ENCODE measurements around the gene TAS2R46.

TAS2R46 gene

GRCh38 chr12:11085419-11085818 lies 23.3 kb upstream of the TAS2R46 start:
- no peak overlapping the region for H3K4me3 ChIP-seq (ENCODE audit: low read depth, low read length)
- TF ChIP-seq CTCF (IDR thresholded peaks at IDR 0.05; ENCODE audit: low read depth, low read length) = no peak

GRCh38 chr12:11081987-11082386 lies 19.9 kb upstream of the TAS2R46 start:
- TF ChIP-seq CTCF (IDR thresholded peaks at IDR 0.05; ENCODE audit: low read depth, low read length) = no peak
- no peak overlapping the region for H3K4me3 ChIP-seq (ENCODE audit: low read depth, low read length)

GRCh38 chr12:11078246-11078645 lies 16.2 kb upstream of the TAS2R46 start:
- no peak overlapping the region for H3K4me3 ChIP-seq (ENCODE audit: low read depth, low read length)
- TF ChIP-seq CTCF (IDR thresholded peaks at IDR 0.05; ENCODE audit: low read depth, low read length) = no peak

GRCh38 chr12:11075642-11076041 lies 13.5 kb upstream of the TAS2R46 start:
- H3K4me3 ChIP-seq (ENCODE audit: low read depth, low read length) = no peak overlapping the region
- TF ChIP-seq CTCF (IDR thresholded peaks at IDR 0.05; ENCODE audit: low read depth, low read length) = no peak

- no peak for TF ChIP-seq CTCF (IDR thresholded peaks at IDR 0.05; ENCODE audit: low read depth, low read length)
- no peak overlapping the region for H3K4me3 ChIP-seq (ENCODE audit: low read depth, low read length)
Measured at GRCh38 chr12:11071414-11071813, 9.3 kb upstream of the TAS2R46 start.

GRCh38 chr12:11070999-11071398 lies 8.9 kb upstream of the TAS2R46 start:
- no peak for TF ChIP-seq CTCF (IDR thresholded peaks at IDR 0.05; ENCODE audit: low read depth, low read length)
- no peak overlapping the region for H3K4me3 ChIP-seq (ENCODE audit: low read depth, low read length)

- no peak for TF ChIP-seq CTCF (IDR thresholded peaks at IDR 0.05; ENCODE audit: low read depth, low read length)
- H3K4me3 ChIP-seq (ENCODE audit: low read depth, low read length) = no peak overlapping the region
Measured at GRCh38 chr12:11069854-11070365, 7.8 kb upstream of the TAS2R46 start.

Data from WI38 (cell line).